H9 (cell line): ENCODE measurements around the gene SLC13A4. TPM values are rescaled to one million over a fixed set of nuclear protein-coding genes. Genes with fewer than 3 reads are reported as not detected.

Experiments used
- DNase-seq: peaks from one replicate; pipeline ENCODE4 v3.0.0-alpha.2; 2017
- H2AFZ ChIP-seq: one replicate; pipeline ENCODE4 v1.6.1; 2013; ENCODE audit warnings: mild to moderate bottlenecking, low read length, control low read depth, moderate library complexity
- H2AK5ac ChIP-seq: 2 replicates; pipeline ENCODE4 v1.6.1; 2013; ENCODE audit warnings: low read length, control low read depth, mixed read lengths; ENCODE audit not compliant: insufficient read length
- H2BK120ac ChIP-seq: one replicate; pipeline ENCODE4 v1.6.1; 2013; ENCODE audit warnings: low read depth, mild to moderate bottlenecking, low read length, control low read depth, inconsistent platforms; ENCODE audit not compliant: poor library complexity, severe bottlenecking
- H2BK12ac ChIP-seq: 2 replicates; pipeline ENCODE4 v1.6.1; 2013; ENCODE audit warnings: low read length, control low read depth, mixed read lengths, low read depth; ENCODE audit not compliant: insufficient read length
- H2BK15ac ChIP-seq: 2 replicates; pipeline ENCODE4 v1.6.1; 2013; ENCODE audit warnings: low read depth, low read length, control low read depth
- H2BK20ac ChIP-seq: one replicate; pipeline ENCODE4 v1.6.1; 2013; ENCODE audit warnings: low read depth, mild to moderate bottlenecking, low read length, control low read depth, inconsistent platforms; ENCODE audit not compliant: poor library complexity, severe bottlenecking
- H2BK5ac ChIP-seq: 2 replicates; pipeline ENCODE4 v1.6.1; 2013; ENCODE audit warnings: low read length, control low read depth, mixed read lengths; ENCODE audit not compliant: insufficient read length
- H3K14ac ChIP-seq: 2 replicates; pipeline ENCODE4 v1.6.1; 2013; ENCODE audit warnings: low read length, control low read depth; ENCODE audit not compliant: insufficient read depth
- H3K18ac ChIP-seq: 2 replicates; pipeline ENCODE4 v1.6.1; 2013; ENCODE audit warnings: low read depth, mild to moderate bottlenecking, mixed read lengths, low read length, control low read depth; ENCODE audit not compliant: insufficient read length
- H3K23ac ChIP-seq: 2 replicates; pipeline ENCODE4 v1.6.1; 2013; ENCODE audit warnings: low read length, control low read depth, mixed read lengths, low read depth; ENCODE audit not compliant: insufficient read length
- H3K23me2 ChIP-seq: 2 replicates; pipeline ENCODE4 v1.6.1; 2013; ENCODE audit warnings: low read depth, mild to moderate bottlenecking, mixed read lengths, low read length, control low read depth; ENCODE audit not compliant: insufficient read length, poor library complexity, severe bottlenecking
- H3K27ac ChIP-seq: 2 replicates; pipeline ENCODE4 v1.5.1; 2013; ENCODE audit warnings: low read length, control low read depth, mixed read lengths, low read depth; ENCODE audit not compliant: insufficient read length
- H3K27me3 ChIP-seq: 2 replicates; pipeline ENCODE4 v1.6.1; 2013; ENCODE audit warnings: low read length, control low read depth, inconsistent platforms; ENCODE audit not compliant: insufficient read depth
- H3K4ac ChIP-seq: 2 replicates; pipeline ENCODE4 v1.6.1; 2013; ENCODE audit warnings: low read depth, mild to moderate bottlenecking, control low read depth, inconsistent platforms, low read length, moderate library complexity
- H3K4me1 ChIP-seq: 2 replicates; pipeline ENCODE4 v1.6.1; 2013; ENCODE audit warnings: low read length, control low read depth, inconsistent platforms; ENCODE audit not compliant: insufficient read depth
- H3K4me2 ChIP-seq: 2 replicates; pipeline ENCODE4 v1.6.1; 2013; ENCODE audit warnings: low read length, control low read depth, mixed read lengths; ENCODE audit not compliant: insufficient read length, insufficient read depth
- H3K56ac ChIP-seq: 2 replicates; pipeline ENCODE4 v1.6.1; 2013; ENCODE audit warnings: low read depth, mild to moderate bottlenecking, mixed read lengths, low read length, control low read depth; ENCODE audit not compliant: insufficient read length
- H3K79me1 ChIP-seq: 2 replicates; pipeline ENCODE4 v1.6.1; 2013; ENCODE audit warnings: low read depth, mild to moderate bottlenecking, moderate library complexity, low read length, control low read depth, inconsistent platforms; ENCODE audit not compliant: insufficient read depth, poor library complexity, severe bottlenecking
- H3K79me2 ChIP-seq: 2 replicates; pipeline ENCODE4 v1.6.1; 2013; ENCODE audit warnings: low read length, control low read depth, inconsistent platforms; ENCODE audit not compliant: insufficient read depth
- H3K9ac ChIP-seq: 2 replicates; pipeline ENCODE4 v1.6.1; 2013; ENCODE audit warnings: low read length, control low read depth, mixed read lengths; ENCODE audit not compliant: insufficient read length; ENCODE audit errors: extremely low read depth
- H3K9me3 ChIP-seq: one replicate; pipeline ENCODE4 v1.6.1; 2013; ENCODE audit warnings: low read depth, low read length, inconsistent platforms; ENCODE audit not compliant: control insufficient read depth
- H3T11ph ChIP-seq: one replicate; pipeline ENCODE4 v1.6.1; 2013; ENCODE audit warnings: mild to moderate bottlenecking, low read length, control low read depth, inconsistent platforms
- H4K20me1 ChIP-seq: one replicate; pipeline ENCODE4 v1.6.1; 2013; ENCODE audit not compliant: control insufficient read depth, insufficient read length, insufficient read depth
- H4K5ac ChIP-seq: 2 replicates; pipeline ENCODE4 v1.6.1; 2013; ENCODE audit warnings: low read depth, mild to moderate bottlenecking, mixed read lengths, low read length, control low read depth; ENCODE audit not compliant: insufficient read length
- H4K8ac ChIP-seq: replicated peaks from 2 replicates; pipeline ENCODE4 v1.6.1; 2013; ENCODE audit warnings: low read length, control low read depth, mixed read lengths, low read depth; ENCODE audit not compliant: insufficient read length
- H4K91ac ChIP-seq: 2 replicates; pipeline ENCODE4 v1.6.1; 2013; ENCODE audit warnings: low read depth, mild to moderate bottlenecking, moderate library complexity, mixed read lengths, low read length, control low read depth; ENCODE audit not compliant: insufficient read length
- H3K27ac Mint-ChIP-seq, 3 experiments: 2 replicates in 2 of 3; 3 replicates in 1 of 3; pipeline ENCODE4 v1.8.0; 2020 to 2021; ENCODE audit warnings: mixed read lengths in 3 of 3, mild to moderate bottlenecking in 1 of 3, moderate library complexity in 1 of 3
- H3K27me3 Mint-ChIP-seq: 2 replicates; pipeline ENCODE4 v1.8.0; 2021; ENCODE audit warnings: low read depth, mild to moderate bottlenecking, moderate library complexity, mixed read lengths
- H3K36me3 Mint-ChIP-seq, 3 experiments: 2 replicates in 2 of 3; 3 replicates in 1 of 3; pipeline ENCODE4 v1.8.0; 2020 to 2021; ENCODE audit warnings: low read depth in 3 of 3, mixed read lengths in 3 of 3; ENCODE audit not compliant: insufficient read depth in 1 of 3
- H3K4me1 Mint-ChIP-seq, 2 experiments: 2 replicates each; pipeline ENCODE4 v1.8.0; 2020; ENCODE audit warnings: mixed read lengths in 2 of 2
- H3K4me3 Mint-ChIP-seq, 2 experiments: 2 replicates in 1 of 2; 3 replicates in 1 of 2; pipeline ENCODE4 v1.8.0; 2020 to 2021; ENCODE audit warnings: mild to moderate bottlenecking in 2 of 2, mixed read lengths in 2 of 2, moderate library complexity in 1 of 2
- H3K9me3 Mint-ChIP-seq, 2 experiments: 2 replicates in 1 of 2; 3 replicates in 1 of 2; pipeline ENCODE4 v1.8.0; 2020; ENCODE audit warnings: mild to moderate bottlenecking in 2 of 2, mixed read lengths in 2 of 2, moderate library complexity in 1 of 2
- CTCF ChIP-seq: fragments of 200-600 bp; sonication (generic); conservative IDR thresholded peaks from 3 replicates; pipeline ENCODE4 v1.8.0; 2021; ENCODE audit warnings: antibody characterized with exemption, mild to moderate bottlenecking
- WGBS: extraction: QIAGEN DNeasy Blood & Tissue Kit; methylation state at CpG from one replicate; pipeline ENCODE4 v1.1.7; 2013; ENCODE audit warnings: missing lambda C conversion rate, low lambda C conversion rate, mixed read lengths; ENCODE audit not compliant: insufficient read length; ENCODE audit errors: extremely low coverage; 5-methylcytosine and 5-hydroxymethylcytosine counted together
- total RNA-seq: library from RNA; stranded (reverse); gene quantifications from 2 replicates; pipeline ENCODE4 v1.2.1, GENCODE V29; 2021

Gene SLC13A4
- total RNA-seq, 1 experiment from 2014 or later: 3.5 TPM

DNA sequence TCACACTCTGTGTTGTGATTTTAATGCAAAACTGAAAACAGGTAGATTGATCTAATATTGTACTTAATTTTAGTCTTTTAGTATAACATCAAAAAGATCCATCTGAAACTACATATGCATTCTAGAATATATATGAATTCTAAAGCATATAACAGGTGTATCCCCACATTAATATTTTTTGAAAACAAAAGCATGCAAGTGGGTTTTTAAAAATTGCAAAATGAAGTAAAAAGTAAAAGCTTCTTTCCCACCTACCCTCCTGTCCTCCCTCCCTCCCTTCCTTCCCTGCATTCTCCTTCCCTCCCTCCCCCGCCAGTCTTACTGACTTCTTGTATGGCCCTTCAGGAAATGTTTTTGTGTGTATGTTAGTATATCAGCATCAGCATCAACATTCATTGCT lies 80.2 kb downstream of the SLC13A4 start:
- no peak overlapping the region for H3K4me2 ChIP-seq
- H2AK5ac ChIP-seq: no peak overlapping the region
- no peaks in the 10 kb centered on the region for H3K79me2 ChIP-seq
- no peak overlapping the region for H2BK15ac ChIP-seq
- H3K36me3 Mint-ChIP-seq: peaks cover 27 to 81% (median 58%) of the 10 kb centered on the region in 3 experiments; a peak in 6 of 7 replicates
- no peaks in the 10 kb centered on the region for H3K27me3 ChIP-seq
- H3K56ac ChIP-seq: no peak overlapping the region
- TF ChIP-seq CTCF: no peak
- peaks cover 4 to 7% of the 10 kb centered on the region in 2 experiments; a peak in 3 of 4 replicates for H3K4me1 Mint-ChIP-seq
- no peak overlapping the region for H2BK12ac ChIP-seq
- no peak overlapping the region for H3K9ac ChIP-seq
- no peak overlapping the region for H4K91ac ChIP-seq
- H3K27ac ChIP-seq: no peak overlapping the region
- no peak overlapping the region for H3K4ac ChIP-seq
- H2BK5ac ChIP-seq: no peak overlapping the region
- no peaks in the 10 kb centered on the region for H3K27me3 Mint-ChIP-seq
- H4K5ac ChIP-seq: no peak overlapping the region
- no peak overlapping the region for H3K4me3 Mint-ChIP-seq
- no peak for DNase-seq
- H3K14ac ChIP-seq: no peak overlapping the region
- H3K9me3 ChIP-seq: no peaks in the 10 kb centered on the region
- H2BK20ac ChIP-seq: no peak overlapping the region
- H3K79me1 ChIP-seq: no peaks in the 10 kb centered on the region
- no peaks in the 10 kb centered on the region for H3K4me1 ChIP-seq
- H4K8ac ChIP-seq: no peak overlapping the region
- no peaks in the 10 kb centered on the region for H3K9me3 Mint-ChIP-seq
- no peak overlapping the region for H3T11ph ChIP-seq
- WGBS: no CpG with 5 or more reads among the region's 1 CpG
- H3K23ac ChIP-seq: no peak overlapping the region
- no peak overlapping the region for H3K18ac ChIP-seq
- H3K27ac Mint-ChIP-seq: no peak overlapping the region
- no peak overlapping the region for H2BK120ac ChIP-seq
- no peaks in the 10 kb centered on the region for H4K20me1 ChIP-seq
- H3K23me2 ChIP-seq: no peaks in the 10 kb centered on the region
- no peak overlapping the region for H2AFZ ChIP-seq
